ENCODE measurements around the gene POU6F2. TPM values are rescaled to one million over a fixed set of nuclear protein-coding genes. Genes with fewer than 3 reads are reported as not detected.

The POU6F2 gene
- total RNA-seq, 1 donor from 2014 or later, result 0.40 TPM

- no peak overlapping the region for H3K27ac Mint-ChIP-seq (ENCODE audit: unreplicated experiment)
- H3K36me3 Mint-ChIP-seq (ENCODE audit: low read depth), result no peaks in the 10 kb centered on the region
- H3K4me1 Mint-ChIP-seq (ENCODE audit: low read depth), result peaks cover 5% of the 10 kb centered on the region
- peaks cover 9% of the 10 kb centered on the region for H3K9me3 Mint-ChIP-seq (ENCODE audit: low read depth)
- H3K4me3 Mint-ChIP-seq (ENCODE audit: unreplicated experiment), result no peak overlapping the region
- DNase-seq (ENCODE audit: low spot score), result no peak
- peaks cover 12% of the 10 kb centered on the region for H3K27me3 Mint-ChIP-seq (ENCODE audit: low read depth)
- TF ChIP-seq CTCF (IDR thresholded peaks at IDR 0.05), result no peak
Measured at GRCh38 chr7:39433550-39433949, 455.8 kb downstream of the POU6F2 start.

- H3K36me3 Mint-ChIP-seq (ENCODE audit: low read depth), result no peaks in the 10 kb centered on the region
- no peak overlapping the region for H3K4me3 Mint-ChIP-seq (ENCODE audit: unreplicated experiment)
- no peak overlapping the region for H3K27ac Mint-ChIP-seq (ENCODE audit: unreplicated experiment)
- TF ChIP-seq CTCF (IDR thresholded peaks at IDR 0.05), result no peak
- H3K27me3 Mint-ChIP-seq (ENCODE audit: low read depth), result peaks cover 13% of the 10 kb centered on the region
- no peak for DNase-seq (ENCODE audit: low spot score)
- peaks cover 3% of the 10 kb centered on the region for H3K4me1 Mint-ChIP-seq (ENCODE audit: low read depth)
- H3K9me3 Mint-ChIP-seq (ENCODE audit: low read depth), result peaks cover 9% of the 10 kb centered on the region
Measured at GRCh38 chr7:39434012-39434411, 456.3 kb downstream of the POU6F2 start.

- TF ChIP-seq CTCF (IDR thresholded peaks at IDR 0.05), result no peak
- no peak for DNase-seq (ENCODE audit: low spot score)
- Mint-ChIP-seq H3K9me3 (ENCODE audit: low read depth) (no peaks in the 10 kb centered on the region), H3K4me3 (ENCODE audit: unreplicated experiment) (no peak overlapping the region), H3K27ac (ENCODE audit: unreplicated experiment) (no peak overlapping the region), H3K4me1 (ENCODE audit: low read depth) (peaks cover 4% of the 10 kb centered on the region), H3K27me3 (ENCODE audit: low read depth) (peaks cover 15% of the 10 kb centered on the region), H3K36me3 (ENCODE audit: low read depth) (peaks cover 1% of the 10 kb centered on the region)
Measured at GRCh38 chr7:39446546-39446945, 468.8 kb downstream of the POU6F2 start.

- no peak for TF ChIP-seq CTCF (IDR thresholded peaks at IDR 0.05)
- Mint-ChIP-seq H3K27ac (ENCODE audit: unreplicated experiment) (no peak overlapping the region), H3K9me3 (ENCODE audit: low read depth) (no peaks in the 10 kb centered on the region), H3K4me1 (ENCODE audit: low read depth) (peaks cover 3% of the 10 kb centered on the region), H3K4me3 (ENCODE audit: unreplicated experiment) (no peak overlapping the region), H3K27me3 (ENCODE audit: low read depth) (peaks cover 10% of the 10 kb centered on the region), H3K36me3 (ENCODE audit: low read depth) (no peaks in the 10 kb centered on the region)
- no peak for DNase-seq (ENCODE audit: low spot score)
Measured at GRCh38 chr7:39451901-39452300, 474.2 kb downstream of the POU6F2 start.

- Mint-ChIP-seq H3K27me3 (ENCODE audit: low read depth) (peaks cover 13% of the 10 kb centered on the region), H3K27ac (ENCODE audit: unreplicated experiment) (no peak overlapping the region), H3K4me3 (ENCODE audit: unreplicated experiment) (no peak overlapping the region), H3K36me3 (ENCODE audit: low read depth) (no peaks in the 10 kb centered on the region), H3K9me3 (ENCODE audit: low read depth) (no peaks in the 10 kb centered on the region), H3K4me1 (ENCODE audit: low read depth) (peaks cover 3% of the 10 kb centered on the region)
- DNase-seq (ENCODE audit: low spot score), result no peak
- TF ChIP-seq CTCF (IDR thresholded peaks at IDR 0.05), result peak; percentile 77
Measured at GRCh38 chr7:39453743-39454355, 476.1 kb downstream of the POU6F2 start.

Data from chondrocyte (in vitro differentiated cells).